ENCODE data around the gene PGA3.

The PGA3 gene

GRCh38 chr11:61254403-61255025 lies 51.2 kb downstream of the PGA3 start:
- DNase-seq = no peak

GRCh38 chr11:61256710-61257482 lies 53.6 kb downstream of the PGA3 start:
- DNase-seq = no peak

DNA sequence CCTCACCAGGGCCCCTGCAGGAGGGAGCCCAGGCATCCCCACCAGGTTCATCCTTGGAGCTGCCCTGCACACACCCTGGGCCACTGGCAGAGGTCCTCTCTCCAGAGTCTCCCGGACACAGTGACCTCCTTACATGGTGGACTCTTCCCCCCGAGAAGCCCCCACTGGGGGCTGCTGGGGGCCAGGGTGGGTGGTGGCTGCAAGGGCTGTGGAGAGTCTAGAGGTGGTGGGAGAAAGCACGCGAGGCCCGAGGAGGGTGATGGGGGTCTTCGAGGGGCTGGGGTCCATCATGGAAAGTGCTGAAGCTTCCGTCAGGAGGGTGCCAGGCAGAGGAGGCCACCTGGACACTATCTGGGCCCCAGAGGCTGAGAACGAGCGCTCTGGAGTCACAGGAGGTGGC lies 55.2 kb downstream of the PGA3 start:
- no peak for DNase-seq

DNA sequence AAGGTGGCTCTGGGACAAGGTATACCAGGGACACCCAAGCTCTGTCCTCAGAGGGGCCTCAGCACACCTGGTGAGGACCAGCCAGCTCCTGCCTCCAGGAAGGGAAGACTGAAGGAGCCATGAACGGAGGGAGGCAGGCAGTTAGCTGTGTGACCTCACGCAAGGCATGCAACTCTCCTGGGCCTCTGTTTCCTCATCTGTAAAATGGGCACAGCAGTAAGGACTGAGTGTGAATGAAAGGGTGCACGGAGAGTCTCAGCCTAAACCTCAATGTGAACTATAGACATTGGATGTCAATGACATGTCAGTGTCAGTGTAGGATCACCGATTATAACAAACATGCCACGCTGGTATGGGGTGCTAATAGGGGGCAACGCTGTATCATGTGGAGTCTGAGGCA lies 56.0 kb downstream of the PGA3 start:
- no peak for DNase-seq

All from cerebellar nuclear complex (tissue), 1 donor.